Mesothelial cell of epicardium (in vitro differentiated cells): ENCODE results near the gene MIF. TPM values are rescaled to one million over a fixed set of nuclear protein-coding genes. Genes with fewer than 3 reads are reported as not detected.

ENCODE experiments used
- DNase-seq, 2 experiments: peaks; one replicate each; pipeline ENCODE4 v3.0.0; 2021; ENCODE audit warnings: low spot score in 2 of 2; ENCODE audit not compliant: unreplicated experiment in 2 of 2
- H3K27ac Mint-ChIP-seq: 2 replicates; pipeline ENCODE4 v1.8.0; 2021; ENCODE audit warnings: mixed read lengths
- H3K27me3 Mint-ChIP-seq: 2 replicates; pipeline ENCODE4 v1.8.0; 2021; ENCODE audit warnings: low read depth, mixed read lengths
- H3K36me3 Mint-ChIP-seq: 2 replicates; pipeline ENCODE4 v1.8.0; 2021; ENCODE audit warnings: mixed read lengths
- H3K4me1 Mint-ChIP-seq: 2 replicates; pipeline ENCODE4 v1.8.0; 2021; ENCODE audit warnings: mixed read lengths
- H3K4me3 Mint-ChIP-seq: 2 replicates; pipeline ENCODE4 v1.8.0; 2021; ENCODE audit warnings: mild to moderate bottlenecking, moderate library complexity, mixed read lengths
- H3K9me3 Mint-ChIP-seq: 2 replicates; pipeline ENCODE4 v1.8.0; 2021; ENCODE audit warnings: mixed read lengths
- CTCF ChIP-seq: fragments of 200-600 bp; sonication (generic); IDR thresholded peaks from one replicate; pipeline ENCODE4 v1.5.0; 2021; ENCODE audit warnings: antibody characterized with exemption; ENCODE audit not compliant: unreplicated experiment
- total RNA-seq: library from RNA; stranded (reverse); gene quantifications from 3 replicates; pipeline ENCODE4 v1.2.1, GENCODE V29; 2021

Gene MIF
- total RNA-seq, 1 donor from 2014 or later = 916 TPM

DNA sequence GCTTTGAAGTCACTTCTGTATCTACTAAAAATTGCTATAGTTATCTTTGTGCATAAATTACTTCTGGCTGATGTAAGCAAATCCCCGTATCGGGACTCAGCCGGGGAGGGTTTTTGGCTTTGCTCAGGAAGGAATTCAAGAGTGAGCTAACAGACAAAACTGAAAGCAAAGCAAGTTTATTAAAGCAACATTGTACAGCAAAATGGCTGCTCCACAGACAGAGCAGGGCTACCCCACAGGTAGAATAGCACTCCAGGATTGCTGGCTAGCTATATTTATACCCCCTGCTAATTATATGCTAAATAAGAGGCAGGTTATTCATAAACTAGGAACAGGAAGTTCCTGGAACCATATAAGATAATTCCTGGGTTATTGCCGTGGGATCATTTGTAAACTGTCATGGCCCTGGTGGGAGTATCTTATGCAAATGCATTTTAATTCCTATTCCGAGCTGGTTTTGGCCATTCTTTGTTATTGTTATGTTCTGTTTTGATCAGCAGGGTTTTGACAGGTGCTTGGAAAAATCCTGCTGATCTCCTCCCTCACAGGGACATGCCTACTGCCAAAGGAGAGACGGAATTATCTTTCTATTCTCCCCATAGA, 15.2 kb downstream of the MIF start:
- no peak for DNase-seq
- TF ChIP-seq CTCF = no peak

GRCh38 chr22:23910496-23911190, 16.5 kb downstream of the MIF start:
- Mint-ChIP-seq H3K4me1 (peaks cover 37% of the 10 kb centered on the region), H3K4me3 (no peak overlapping the region), H3K27me3 (no peaks in the 10 kb centered on the region), H3K36me3 (peaks cover 4% of the 10 kb centered on the region), H3K9me3 (no peaks in the 10 kb centered on the region), H3K27ac (no peak overlapping the region)
- no peak for TF ChIP-seq CTCF
- DNase-seq = peak in 1 of 2 experiments; percentile 14

More for the DNA sequence above, 15.2 kb downstream of the MIF start:
- Mint-ChIP-seq H3K27ac (peak overlapping the region; percentile 90), H3K27me3 (no peaks in the 10 kb centered on the region), H3K4me3 (peak overlapping the region; percentile 25), H3K9me3 (no peaks in the 10 kb centered on the region), H3K36me3 (peaks cover 4% of the 10 kb centered on the region), H3K4me1 (peaks cover 37% of the 10 kb centered on the region)

DNA sequence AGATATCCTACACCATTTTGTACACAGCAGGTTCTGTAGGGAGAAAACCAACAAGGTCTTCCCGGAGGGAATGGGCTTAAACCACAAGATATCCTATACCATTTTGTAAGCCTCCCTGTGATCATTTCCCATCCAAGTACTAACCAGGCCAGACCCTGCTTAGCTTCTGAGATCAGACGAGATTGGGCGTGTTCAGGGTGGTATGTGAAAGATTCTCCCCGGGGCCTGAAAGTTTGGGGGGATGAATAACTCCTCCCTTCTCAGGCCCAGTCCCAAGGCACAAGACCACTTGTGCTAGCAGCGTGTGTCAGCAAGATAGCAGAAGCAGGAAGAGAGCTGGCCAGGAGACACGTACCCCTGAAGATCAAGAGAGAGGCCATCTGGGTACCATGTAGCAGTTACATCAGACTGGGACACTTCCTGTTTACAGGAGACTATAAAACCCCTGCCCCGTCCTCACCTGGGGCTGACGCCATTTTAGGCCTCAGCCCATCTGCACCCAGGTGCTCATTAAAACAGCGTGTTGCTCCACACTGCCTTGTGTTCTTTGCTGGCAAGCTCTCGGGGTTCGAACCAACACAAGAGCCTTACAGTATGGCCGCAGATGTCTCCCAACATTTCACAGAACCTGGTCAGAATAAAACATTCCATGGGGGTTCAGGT, 17.3 kb downstream of the MIF start:
- no peak for DNase-seq
- no peak overlapping the region for H3K4me3 Mint-ChIP-seq
- TF ChIP-seq CTCF = no peak
- peak overlapping the region; percentile 65 for H3K27ac Mint-ChIP-seq
- no peaks in the 10 kb centered on the region for H3K27me3 Mint-ChIP-seq
- peaks cover 2% of the 10 kb centered on the region for H3K36me3 Mint-ChIP-seq
- peaks cover 37% of the 10 kb centered on the region for H3K4me1 Mint-ChIP-seq
- no peaks in the 10 kb centered on the region for H3K9me3 Mint-ChIP-seq

DNA sequence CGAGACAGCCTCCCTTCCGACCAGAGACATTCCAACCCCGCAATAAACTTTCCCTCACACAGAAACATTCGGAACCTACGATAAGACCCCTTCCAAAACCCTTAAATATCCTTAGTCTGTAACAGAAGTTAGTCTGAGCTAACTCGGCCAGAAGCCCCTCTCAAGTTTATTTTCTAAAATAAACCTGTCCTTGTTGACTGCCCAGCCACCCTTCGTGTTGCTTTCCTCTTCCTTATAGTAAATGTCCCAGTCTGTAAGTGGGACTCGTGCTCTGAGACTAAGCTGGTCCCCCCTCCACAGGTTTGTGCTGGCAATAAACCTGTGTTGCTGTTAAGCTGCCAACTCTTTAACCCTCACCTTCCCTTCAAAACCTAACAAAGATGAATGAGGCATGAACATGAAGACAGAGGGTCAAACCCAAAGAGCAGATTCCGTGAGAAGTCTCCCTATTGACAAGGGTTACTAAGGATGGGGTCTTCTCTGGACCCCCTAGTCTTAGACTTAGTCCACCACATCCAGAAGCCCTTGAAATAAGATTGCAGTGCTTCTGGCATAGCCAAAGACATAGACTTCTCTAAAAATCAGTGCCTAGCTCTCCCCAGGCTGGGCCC, 18.2 kb downstream of the MIF start:
- Mint-ChIP-seq H3K36me3 (peaks cover 2% of the 10 kb centered on the region), H3K4me1 (peaks cover 33% of the 10 kb centered on the region), H3K27me3 (no peaks in the 10 kb centered on the region), H3K9me3 (no peaks in the 10 kb centered on the region), H3K27ac (peak overlapping the region; percentile 3), H3K4me3 (no peak overlapping the region)
- TF ChIP-seq CTCF = no peak
- DNase-seq = no peak

- no peak for DNase-seq
- peak overlapping the region; percentile 91 for H3K4me3 Mint-ChIP-seq
- no peak for TF ChIP-seq CTCF
- peak overlapping the region; percentile 99 for H3K27ac Mint-ChIP-seq
- H3K27me3 Mint-ChIP-seq = no peaks in the 10 kb centered on the region
- peaks cover 2% of the 10 kb centered on the region for H3K36me3 Mint-ChIP-seq
- H3K9me3 Mint-ChIP-seq = no peaks in the 10 kb centered on the region
- peaks cover 32% of the 10 kb centered on the region for H3K4me1 Mint-ChIP-seq
Observed at GRCh38 chr22:23913306-23913660, 19.1 kb downstream of the MIF start.
